ENCODE measurements around the gene LPIN2. TPM values are rescaled to one million over a fixed set of nuclear protein-coding genes. Genes with fewer than 3 reads are reported as not detected.
A peak's percentile ranks its signal among the peaks of the same experiment; 100 is the strongest.

Gene LPIN2
- total and polyA plus RNA-seq, 2 of the 13 experiments (the other 11 are each of a cell fraction or from before 2014, with no cell fraction given) = 46.0 to 119 TPM

GRCh38 chr18:3002732-3003131 lies 10.2 kb downstream of the LPIN2 start:
- H3K4me1 ChIP-seq (ENCODE audit: insufficient read depth, low read length) = peaks cover 91% of the 10 kb centered on the region
- H3K36me3 ChIP-seq (replicated peaks in 1 of 2; ENCODE audit: control insufficient read depth in 1 of 2, insufficient read depth in 2 of 2, low read length in 2 of 2) = peaks cover 14 to 55% of the 10 kb centered on the region in 2 experiments
- no peak overlapping the region for H3K27ac ChIP-seq (ENCODE audit: extremely low read length, insufficient read depth, low read length)
- 55% methylated on average over 5 of the region's 5 CpGs for WGBS (ENCODE audit: low lambda C conversion rate)
- no peak overlapping the region for H3K4me3 ChIP-seq (replicated peaks in 1 of 3; ENCODE audit: insufficient read depth in 1 of 3, low read depth in 2 of 3, low read length in 3 of 3)
- H2AFZ ChIP-seq (ENCODE audit: low read length) = no peak overlapping the region
- BruUV-seq (replicated peaks) = no TSS peak
- DNase-seq (ENCODE audit: low spot score) (peak; percentile 37), FAIRE-seq (no peak), ATAC-seq (peak; percentile 59)
- CTCF ChIA-PET (ENCODE audit: low intra/inter-chr PET ratio, low total read pairs) = no interaction called here
- peaks cover 95% of the 10 kb centered on the region for H3K79me2 ChIP-seq (ENCODE audit: insufficient read depth, low read length)
- H3K9me3 ChIP-seq (ENCODE audit: low read length) = no peaks in the 10 kb centered on the region
- no peaks in the 10 kb centered on the region for H3K27me3 ChIP-seq (ENCODE audit: control insufficient read depth in 1 of 2, insufficient read depth in 2 of 2, low read length in 2 of 2)
- peak; percentile 9; the same call in 1 of the 2 replicates for TF ChIP-seq SAP130 (CRISPR knock-in tag; IDR thresholded peaks at IDR 0.05; ENCODE audit: low read depth)
- TF ChIP-seq KLF15 (CRISPR knock-in tag; IDR thresholded peaks at IDR 0.05; ENCODE audit: borderline replicate concordance) = no peak
- TF ChIP-seq MIXL1 (CRISPR knock-in tag; IDR thresholded peaks at IDR 0.05) = no peak
- no peak for TF ChIP-seq SMC3 (IDR thresholded peaks at IDR 0.05; ENCODE audit: low read length)
- POLR2A ChIA-PET = interaction anchor here (1.2 kb wide), 1 partner anchor 17 kb away, joined by 4 read pairs; no protein-coding TSS in a partner anchor
- H3K9ac ChIP-seq (ENCODE audit: insufficient read depth, low read depth, low read length) = no peak overlapping the region
- intact Hi-C loops (cut with micrococcal nuclease; ENCODE audit: unreplicated experiment) = no loop called here
- peaks cover 87% of the 10 kb centered on the region for H4K20me1 ChIP-seq (ENCODE audit: insufficient read depth, low read length)
- in situ Hi-C loops (cut with HindIII; ENCODE audit: extremely low pct_ligation_motif_present, low pct_unique_long_range_greater_than_20kb) = no loop called here
- no peak overlapping the region for H3K4me2 ChIP-seq (ENCODE audit: low read depth, low read length)

GRCh38 chr18:2998644-2999043 lies 14.3 kb downstream of the LPIN2 start:
- ATAC-seq (no peak), FAIRE-seq (no peak), DNase-seq (ENCODE audit: low spot score) (no peak)
- intact Hi-C loops (cut with micrococcal nuclease; ENCODE audit: unreplicated experiment) = no loop called here
- in situ Hi-C loops (cut with HindIII; ENCODE audit: extremely low pct_ligation_motif_present, low pct_unique_long_range_greater_than_20kb) = no loop called here
- Histone ChIP-seq H3K27me3 (ENCODE audit: control insufficient read depth in 1 of 2, insufficient read depth in 2 of 2, low read length in 2 of 2) (no peaks in the 10 kb centered on the region), H3K27ac (ENCODE audit: extremely low read length, insufficient read depth, low read length) (peak overlapping the region; percentile 9), H3K79me2 (ENCODE audit: insufficient read depth, low read length) (peaks cover 95% of the 10 kb centered on the region), H3K9me3 (ENCODE audit: low read length) (no peaks in the 10 kb centered on the region), H3K4me3 (replicated peaks in 1 of 3; ENCODE audit: insufficient read depth in 1 of 3, low read depth in 2 of 3, low read length in 3 of 3) (no peak overlapping the region), H4K20me1 (ENCODE audit: insufficient read depth, low read length) (peaks cover 91% of the 10 kb centered on the region), H3K4me2 (ENCODE audit: low read depth, low read length) (no peak overlapping the region), H3K36me3 (replicated peaks in 1 of 2; ENCODE audit: control insufficient read depth in 1 of 2, insufficient read depth in 2 of 2, low read length in 2 of 2) (peaks cover 5 to 35% of the 10 kb centered on the region in 2 experiments), H2AFZ (ENCODE audit: low read length) (no peak overlapping the region), H3K9ac (ENCODE audit: insufficient read depth, low read depth, low read length) (no peak overlapping the region), H3K4me1 (ENCODE audit: insufficient read depth, low read length) (peaks cover 94% of the 10 kb centered on the region)
- CTCF ChIA-PET (ENCODE audit: low intra/inter-chr PET ratio, low total read pairs) = no interaction called here
- POLR2A ChIA-PET = interaction anchor here (1.4 kb wide), 1 partner anchor 12 kb away, joined by 4 read pairs; no protein-coding TSS in a partner anchor
- WGBS (ENCODE audit: low lambda C conversion rate) = 90% methylated on average over 3 of the region's 3 CpGs
- no TSS peak for BruUV-seq (replicated peaks)
- TF ChIP-seq ZNF335 (CRISPR knock-in tag; IDR thresholded peaks at IDR 0.05) = no peak
- TF ChIP-seq ZSCAN5A (CRISPR knock-in tag; IDR thresholded peaks at IDR 0.05; ENCODE audit: borderline replicate concordance) = no peak
- no peak for TF ChIP-seq ZNF430 (CRISPR knock-in tag; IDR thresholded peaks at IDR 0.05)
- TF ChIP-seq ZNF646 (CRISPR knock-in tag; IDR thresholded peaks at IDR 0.05) = no peak
- TF ChIP-seq NFATC3 (CRISPR knock-in tag; IDR thresholded peaks at IDR 0.05) = no peak
- no peak for TF ChIP-seq ZBTB26 (CRISPR knock-in tag; IDR thresholded peaks at IDR 0.05; ENCODE audit: borderline replicate concordance)

Measured in HepG2 (cell line).